NCI-H2227 (cell line): Measurements from ENCODE around the gene SLC16A10.
"Not testable (repeated sequence)": the region's sequence is repeated elsewhere in the genome, so short reads cannot be mapped to it uniquely, and the experiment has no call there.

ENCODE experiments used
- DNase-seq: peaks from one replicate; lab custom pipeline; 2025; ENCODE audit not compliant: unreplicated experiment; lab: John Stamatoyannopoulos, UW

SLC16A10 gene

GRCh38 chr6:111087106-111087835 is at the start of gene SLC16A10:
Gene SLC16A10, plus strand, starts transcription at chr6:111087503. Its CDS starts 250 bp downstream, at chr6:111087753.
- DNase-seq: peak; percentile 83

GRCh38 chr6:111038534-111039252 is 48.6 kb upstream of the SLC16A10 start:
- no peak for DNase-seq

- no peak for DNase-seq
Observed at GRCh38 chr6:111041917-111042316, 45.4 kb upstream of the SLC16A10 start.

GRCh38 chr6:111047244-111047643 is 40.1 kb upstream of the SLC16A10 start:
- DNase-seq: no peak

- DNase-seq: no peak
Observed at GRCh38 chr6:111050261-111051023, 36.9 kb upstream of the SLC16A10 start.

- no peak for DNase-seq
Observed at GRCh38 chr6:111052171-111052570, 35.1 kb upstream of the SLC16A10 start.

GRCh38 chr6:111057074-111057752 is 30.1 kb upstream of the SLC16A10 start:
- peak; percentile 29 for DNase-seq

GRCh38 chr6:111061508-111061907 is 25.8 kb upstream of the SLC16A10 start:
- DNase-seq: no peak

GRCh38 chr6:111061985-111062384 is 25.3 kb upstream of the SLC16A10 start:
- not testable (repeated sequence) for DNase-seq

- not testable (repeated sequence) for DNase-seq
Observed at GRCh38 chr6:111062860-111063259, 24.4 kb upstream of the SLC16A10 start.

GRCh38 chr6:111068109-111068865 is 19.0 kb upstream of the SLC16A10 start:
- no peak for DNase-seq

- no peak for DNase-seq
Observed at GRCh38 chr6:111068866-111069234, 18.5 kb upstream of the SLC16A10 start.

GRCh38 chr6:111069382-111070104 is 17.8 kb upstream of the SLC16A10 start:
- DNase-seq: no peak

GRCh38 chr6:111070105-111071005 is 16.9 kb upstream of the SLC16A10 start:
- no peak for DNase-seq

- DNase-seq: no peak
Observed at GRCh38 chr6:111072801-111073360, 14.4 kb upstream of the SLC16A10 start.

GRCh38 chr6:111074311-111074710 is 13.0 kb upstream of the SLC16A10 start:
- no peak for DNase-seq

GRCh38 chr6:111076024-111076695 is 11.1 kb upstream of the SLC16A10 start:
- no peak for DNase-seq

GRCh38 chr6:111080698-111081097 is 6.6 kb upstream of the SLC16A10 start:
- DNase-seq: no peak
